Heart left ventricle (tissue), 16 donors: ENCODE results near the gene OMP. TPM values are rescaled to one million over a fixed set of nuclear protein-coding genes. Genes with fewer than 3 reads are reported as not detected.
"Not testable (repeated sequence)": the region's sequence is repeated elsewhere in the genome, so short reads cannot be mapped to it uniquely, and the experiment has no call there.

Experiments
- ATAC-seq, 4 donors: fragments of 200-7000 bp; cut with Tn5 transposase; one replicate each; pipeline ENCODE4 v1.9.1; 2020 to 2022; ENCODE audit warnings: moderate library complexity in 4 of 4, mild to moderate bottlenecking in 3 of 4, moderate number of reproducible peaks in 1 of 4
- DNase-seq, 5 donors: peaks; one replicate each; pipeline ENCODE4 v3.0.0-alpha.2; 2020
- H3K27ac ChIP-seq, 12 donors: fragments of 200-600 bp; sonication (generic) in 4 of 12; one replicate each; pipeline versions ENCODE4 v1.5.0 to v1.8.0; 2016 to 2022; ENCODE audit warnings: mild to moderate bottlenecking in 2 of 12
- H3K27me3 ChIP-seq, 9 donors: fragments of 200-600 bp; sonication (generic) in 2 of 9; one replicate each; pipeline versions ENCODE4 v1.5.1 to v1.8.0; 2016 to 2022; ENCODE audit warnings: mild to moderate bottlenecking in 3 of 9
- H3K36me3 ChIP-seq, 9 donors: fragments of 200-600 bp; sonication (generic) in 2 of 9; one replicate each; pipeline versions ENCODE4 v1.5.0 to v1.8.0; 2018 to 2022; ENCODE audit warnings: mild to moderate bottlenecking in 2 of 9
- H3K4me1 ChIP-seq, 12 donors: fragments of 200-600 bp; sonication (generic) in 4 of 12; one replicate each; pipeline versions ENCODE4 v1.5.0 to v1.8.0; 2016 to 2022; ENCODE audit warnings: mild to moderate bottlenecking in 3 of 12
- H3K4me3 ChIP-seq, 12 donors: fragments of 200-600 bp; sonication (generic) in 4 of 12; one replicate each; pipeline versions ENCODE4 v1.5.0 to v1.8.0; 2017 to 2022; ENCODE audit warnings: mild to moderate bottlenecking in 9 of 12, moderate library complexity in 4 of 12
- H3K9me3 ChIP-seq, 12 donors: fragments of 200-600 bp; sonication (generic) in 4 of 12; one replicate each; pipeline versions ENCODE4 v1.5.0 to v1.8.0; 2016 to 2022; ENCODE audit warnings: mild to moderate bottlenecking in 1 of 12
- POLR2A ChIP-seq, 2 donors: fragments of 450-650 bp; IDR thresholded peaks; one replicate each; pipeline ENCODE4 v1.6.1; 2017; ENCODE audit warnings: antibody characterized with exemption in 2 of 2, mild to moderate bottlenecking in 2 of 2, moderate library complexity in 2 of 2
- WGBS, 4 donors: extraction: QIAGEN DNeasy Blood & Tissue Kit in 2 of 4; methylation state at CpG; one replicate each; pipeline versions ENCODE4 v1.1.5 to v1.1.7; 2013 to 2018; 5-methylcytosine and 5-hydroxymethylcytosine counted together
- intact Hi-C, 10 donors: fragments of 100-400 bp; cut with DNase I; formaldehyde crosslinking; loops; one replicate each; pipeline versions ENCODE4 v1.11.1 to v1.14.2; 2022
- polyA plus RNA-seq, 2 donors: library from polyadenylated mRNA; stranded (reverse); fragments of 200-250 nt; gene quantifications; one replicate each; pipeline ENCODE4 v1.2.3, GENCODE V29; 2013
- total RNA-seq, 9 donors: library from RNA; depleted of rRNA in 2 of 9; stranded (reverse); fragments of >200 nt in 2 of 9; fragmentation: NEBNext Ultra II Directional in 3 of 9; extraction: Animal tissue kit (Norgen Biotek cat#: 25700) in 3 of 9; gene quantifications; one replicate each; pipeline versions ENCODE4 v1.1.0 to v1.2.4, GENCODE V29; 2016 to 2023
- TF ChIP-seq, protein P1 (sequence below), 12 donors: fragments of 200-600 bp; sonication (generic) in 4 of 12; IDR thresholded peaks; one replicate each; pipeline versions ENCODE4 v1.5.0 to v1.8.0; 2018 to 2022; ENCODE audit warnings: antibody characterized with exemption in 12 of 12, mild to moderate bottlenecking in 5 of 12
- donor health status: ischemic (EF 13 %, LVEDD 7.1; RV severe dilation, severe dysfunction).
- donor health status: healthy with polysubstance abuse.
- donor health status: DM: no; HTN: yes; CAD: no.
- donor health status: DM: no; HTN: no; CAD: no.
- donor health status: ischemic (EF 25% LVEDD 6.9; RV normal size, moderate dysfunction).
- donor health status: ischemic (EF 25% LVEDD 5.7; RV mildly dilated, moderate dysfunction).
- donor health status: healthy.
- donor health status: DM: yes; HTN: yes; CAD: no.
- donor health status: ischemic (EF 35%, LVEDD 5.7; RV mildly dilated, moderate dysfunction).
- donor health status: nonischemic (EF 11% LVEDD 7.7; RV severe dilation, severe dysfunction).
- donor health status: DM: yes; HTN: yes; CAD: no.
- donor health status: PGD.
- donor health status: ischemic (EF 29% LVEDD 5.4; RV normal size, mild dysfunction).
- donor health status: nonischemic (EF 23%, LVEDD 6.1; RV moderate dilation, normal function).

Gene OMP
- total and polyA plus RNA-seq, 11 donors, result not detected

DNA sequence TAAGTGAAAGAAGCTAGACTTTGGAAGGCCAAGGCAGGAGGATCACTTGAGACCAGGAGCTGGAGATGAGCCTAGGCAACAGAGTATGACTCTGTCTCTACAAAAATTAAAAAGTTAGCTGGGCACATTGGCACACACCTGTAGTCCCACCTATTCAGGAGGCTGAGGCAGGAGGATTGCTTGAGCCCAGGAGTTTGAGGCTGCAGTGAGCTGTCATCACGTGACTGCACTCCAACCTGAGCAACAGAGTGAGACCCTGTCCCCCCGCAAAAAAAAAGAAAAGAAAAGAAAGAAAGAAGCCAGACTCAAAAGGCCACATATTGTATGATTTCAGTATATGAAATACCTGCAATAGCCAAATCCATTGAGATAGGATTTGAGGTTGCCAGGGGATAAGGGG is 43.7 kb upstream of the OMP start:
- H3K4me1 ChIP-seq, result no peaks in the 10 kb centered on the region
- no peak for ATAC-seq
- H3K36me3 ChIP-seq, result no peaks in the 10 kb centered on the region
- no peak for DNase-seq
- intact Hi-C loops, result no loop called here
- no peaks in the 10 kb centered on the region for H3K27me3 ChIP-seq
- no peak overlapping the region for H3K4me3 ChIP-seq
- 83 to 86% (median 85%) methylated on average over 2 of the region's 2 CpGs for WGBS, 4 donors
- peaks cover 0 to 22% (median 15%) of the 10 kb centered on the region in 12 donors for H3K9me3 ChIP-seq
- TF ChIP-seq, protein P1, sequence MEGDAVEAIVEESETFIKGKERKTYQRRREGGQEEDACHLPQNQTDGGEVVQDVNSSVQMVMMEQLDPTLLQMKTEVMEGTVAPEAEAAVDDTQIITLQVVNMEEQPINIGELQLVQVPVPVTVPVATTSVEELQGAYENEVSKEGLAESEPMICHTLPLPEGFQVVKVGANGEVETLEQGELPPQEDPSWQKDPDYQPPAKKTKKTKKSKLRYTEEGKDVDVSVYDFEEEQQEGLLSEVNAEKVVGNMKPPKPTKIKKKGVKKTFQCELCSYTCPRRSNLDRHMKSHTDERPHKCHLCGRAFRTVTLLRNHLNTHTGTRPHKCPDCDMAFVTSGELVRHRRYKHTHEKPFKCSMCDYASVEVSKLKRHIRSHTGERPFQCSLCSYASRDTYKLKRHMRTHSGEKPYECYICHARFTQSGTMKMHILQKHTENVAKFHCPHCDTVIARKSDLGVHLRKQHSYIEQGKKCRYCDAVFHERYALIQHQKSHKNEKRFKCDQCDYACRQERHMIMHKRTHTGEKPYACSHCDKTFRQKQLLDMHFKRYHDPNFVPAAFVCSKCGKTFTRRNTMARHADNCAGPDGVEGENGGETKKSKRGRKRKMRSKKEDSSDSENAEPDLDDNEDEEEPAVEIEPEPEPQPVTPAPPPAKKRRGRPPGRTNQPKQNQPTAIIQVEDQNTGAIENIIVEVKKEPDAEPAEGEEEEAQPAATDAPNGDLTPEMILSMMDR (IDR thresholded peaks at IDR 0.05), result no peak
- TF ChIP-seq POLR2A (IDR thresholded peaks at IDR 0.05), result no peak
- no peak overlapping the region for H3K27ac ChIP-seq

DNA sequence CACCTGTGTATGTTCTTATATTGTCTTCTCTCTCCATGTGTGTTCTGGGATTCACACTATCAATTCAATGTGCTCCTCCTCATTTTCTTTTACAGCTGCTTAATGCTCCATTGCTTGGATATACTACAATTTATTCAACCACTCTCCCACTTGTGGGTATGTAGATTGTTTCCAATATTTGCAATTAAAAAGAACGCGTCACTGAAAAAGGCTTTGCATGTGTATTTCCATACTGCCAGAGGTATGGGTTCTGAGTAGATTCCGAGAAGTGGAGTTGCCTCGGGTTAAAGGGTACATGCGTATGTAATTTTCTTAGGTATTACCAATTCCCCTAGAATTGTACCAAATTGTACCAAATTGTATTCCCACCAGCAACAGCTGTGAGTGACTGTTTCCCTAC is 42.8 kb upstream of the OMP start:
- no peak for ATAC-seq
- Histone ChIP-seq H3K36me3 (no peaks in the 10 kb centered on the region), H3K9me3 (peaks cover 0 to 22% (median 15%) of the 10 kb centered on the region in 12 donors), H3K4me3 (no peak overlapping the region), H3K27ac (no peak overlapping the region), H3K4me1 (no peaks in the 10 kb centered on the region), H3K27me3 (no peaks in the 10 kb centered on the region)
- WGBS, 4 donors, result 87 to 91% (median 89%) methylated on average over 5 of the region's 5 CpGs
- TF ChIP-seq, protein P1 (IDR thresholded peaks at IDR 0.05), result no peak
- TF ChIP-seq POLR2A (IDR thresholded peaks at IDR 0.05), result no peak
- DNase-seq, result no peak
- intact Hi-C loops, result no loop called here

DNA sequence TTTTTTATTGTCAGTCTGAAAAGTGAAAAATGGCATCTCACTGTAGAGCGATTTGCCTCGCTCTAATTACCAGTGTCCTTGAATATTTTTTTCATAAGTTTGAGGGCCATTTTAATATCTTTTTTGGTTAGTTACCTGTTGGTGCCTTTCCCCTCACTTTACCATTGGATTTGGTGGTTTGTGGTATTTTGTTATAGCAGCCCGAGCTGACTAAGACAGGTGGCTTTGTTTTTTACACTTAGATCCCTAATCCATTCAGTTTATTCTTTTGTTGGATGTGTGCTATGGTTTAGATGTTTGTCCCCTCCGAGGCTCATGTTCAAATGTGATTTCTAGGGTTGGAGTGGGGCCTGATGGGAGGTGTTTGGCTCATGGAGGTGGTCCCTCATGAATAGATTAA is 42.4 kb upstream of the OMP start:
- Histone ChIP-seq H3K4me3 (no peak overlapping the region), H3K27ac (no peak overlapping the region), H3K4me1 (no peaks in the 10 kb centered on the region), H3K27me3 (no peaks in the 10 kb centered on the region), H3K9me3 (peaks cover 0 to 22% (median 15%) of the 10 kb centered on the region in 12 donors), H3K36me3 (no peaks in the 10 kb centered on the region)
- TF ChIP-seq, protein P1 (IDR thresholded peaks at IDR 0.05), result no peak
- TF ChIP-seq POLR2A (IDR thresholded peaks at IDR 0.05), result no peak
- intact Hi-C loops, result no loop called here
- no peak for DNase-seq
- no peak for ATAC-seq
- 78 to 83% (median 80%) methylated on average over 4 of the region's 4 CpGs for WGBS, 4 donors

DNA sequence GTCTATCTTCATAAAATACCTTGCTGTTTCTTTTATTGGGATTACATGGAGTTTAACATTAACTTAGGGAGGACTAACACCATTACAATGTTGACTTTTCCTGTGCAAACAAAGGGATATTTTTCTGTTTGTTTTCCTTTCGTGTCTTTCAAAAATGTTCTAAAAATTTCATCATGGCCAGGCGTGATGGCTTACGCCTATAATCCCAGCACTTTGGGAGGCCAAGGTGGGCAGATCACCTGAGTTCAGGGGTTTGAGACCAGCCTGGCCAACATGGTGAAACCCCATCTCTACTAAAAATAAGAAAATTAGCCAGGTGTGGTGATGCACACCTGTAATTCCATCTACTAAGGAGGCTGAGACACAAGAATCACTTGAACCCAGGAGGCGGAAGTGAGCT is 41.4 kb upstream of the OMP start:
- ATAC-seq, H3K27me3 ChIP-seq, H3K36me3 ChIP-seq, H3K27ac ChIP-seq, DNase-seq, H3K4me1 ChIP-seq, H3K4me3 ChIP-seq, intact Hi-C loops: not testable (repeated sequence)
- H3K9me3 ChIP-seq, result peaks cover 0 to 19% (median 11%) of the 10 kb centered on the region in 12 donors
- 69 to 93% (median 87%) methylated on average over 4 of the region's 4 CpGs for WGBS, 4 donors

DNA sequence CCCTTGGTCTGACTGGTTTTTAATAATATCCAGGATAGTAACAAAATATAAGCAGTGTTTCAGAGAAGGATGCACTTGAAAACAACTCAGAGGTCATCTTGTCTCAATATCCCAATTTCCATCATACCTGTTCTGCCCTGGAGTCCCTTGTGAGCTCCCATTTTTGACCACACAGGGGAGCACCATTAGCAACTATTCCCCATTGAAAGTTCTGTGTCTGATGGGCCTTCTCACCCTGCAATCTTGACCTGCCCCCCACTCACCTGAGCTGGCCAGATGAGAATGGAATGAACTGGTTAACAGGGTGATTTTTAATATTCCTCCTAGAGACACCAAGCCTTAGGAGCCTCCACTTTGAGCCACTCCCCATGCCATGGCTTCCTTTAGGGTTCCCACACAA is 39.7 kb upstream of the OMP start:
- TF ChIP-seq, protein P1 (IDR thresholded peaks at IDR 0.05), result no peak
- Histone ChIP-seq H3K9me3 (peaks cover 0 to 5% (median 0%) of the 10 kb centered on the region in 12 donors), H3K4me1 (peaks cover 0 to 19% (median 6%) of the 10 kb centered on the region in 12 donors), H3K27ac (no peak overlapping the region), H3K4me3 (no peak overlapping the region), H3K36me3 (no peaks in the 10 kb centered on the region), H3K27me3 (no peaks in the 10 kb centered on the region)
- ATAC-seq (no peak), DNase-seq (no peak)
- intact Hi-C loops, result no loop called here
